ENCODE data around the gene TEDC1.

DNA sequence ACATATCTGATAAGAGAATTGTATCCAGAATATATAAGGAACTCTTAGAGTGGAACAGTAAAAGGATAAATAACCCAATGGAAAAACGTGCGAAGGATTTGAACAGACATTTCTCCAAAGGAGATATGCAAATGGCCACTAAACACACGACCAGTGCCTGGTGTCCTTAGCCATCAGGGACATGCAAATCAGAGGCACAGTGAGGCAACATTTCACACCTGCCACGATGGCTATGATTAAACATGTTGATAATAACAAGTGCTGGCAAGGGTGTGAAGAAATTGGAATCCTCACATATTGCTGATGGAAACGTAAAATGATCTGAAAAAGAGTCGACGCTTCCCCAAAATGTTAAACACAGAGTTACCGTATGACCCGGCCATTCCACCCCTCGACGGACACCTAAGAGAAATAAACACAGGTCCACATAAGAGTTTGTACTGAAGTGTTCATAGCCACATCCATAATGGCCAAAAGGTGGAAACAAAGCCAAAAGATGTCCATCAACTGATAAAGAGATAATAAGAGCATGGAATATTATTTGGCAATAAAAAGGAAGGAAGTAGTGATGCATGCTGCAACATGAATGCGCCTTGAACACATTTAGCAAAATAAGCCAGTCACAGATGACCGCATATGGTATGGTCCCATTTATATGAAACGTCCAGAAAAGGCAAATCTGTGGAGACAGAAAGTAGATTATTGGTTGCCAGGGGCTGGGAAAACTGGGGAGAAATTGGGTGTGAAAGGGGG lies 29.1 kb downstream of the TEDC1 start:
- TF ChIP-seq, protein P1, sequence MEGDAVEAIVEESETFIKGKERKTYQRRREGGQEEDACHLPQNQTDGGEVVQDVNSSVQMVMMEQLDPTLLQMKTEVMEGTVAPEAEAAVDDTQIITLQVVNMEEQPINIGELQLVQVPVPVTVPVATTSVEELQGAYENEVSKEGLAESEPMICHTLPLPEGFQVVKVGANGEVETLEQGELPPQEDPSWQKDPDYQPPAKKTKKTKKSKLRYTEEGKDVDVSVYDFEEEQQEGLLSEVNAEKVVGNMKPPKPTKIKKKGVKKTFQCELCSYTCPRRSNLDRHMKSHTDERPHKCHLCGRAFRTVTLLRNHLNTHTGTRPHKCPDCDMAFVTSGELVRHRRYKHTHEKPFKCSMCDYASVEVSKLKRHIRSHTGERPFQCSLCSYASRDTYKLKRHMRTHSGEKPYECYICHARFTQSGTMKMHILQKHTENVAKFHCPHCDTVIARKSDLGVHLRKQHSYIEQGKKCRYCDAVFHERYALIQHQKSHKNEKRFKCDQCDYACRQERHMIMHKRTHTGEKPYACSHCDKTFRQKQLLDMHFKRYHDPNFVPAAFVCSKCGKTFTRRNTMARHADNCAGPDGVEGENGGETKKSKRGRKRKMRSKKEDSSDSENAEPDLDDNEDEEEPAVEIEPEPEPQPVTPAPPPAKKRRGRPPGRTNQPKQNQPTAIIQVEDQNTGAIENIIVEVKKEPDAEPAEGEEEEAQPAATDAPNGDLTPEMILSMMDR (IDR thresholded peaks at IDR 0.05): no peak
- TF ChIP-seq TCF12 (IDR thresholded peaks at IDR 0.05) (no peak), EP300 (IDR thresholded peaks at IDR 0.05; ENCODE audit: borderline replicate concordance in 1 of 2, low read depth in 1 of 2, low read length in 1 of 2) (no peak), NRF1 (IDR thresholded peaks at IDR 0.05; ENCODE audit: low read depth, low read length) (no peak), RCOR1 (IDR thresholded peaks at IDR 0.05; ENCODE audit: low read length) (no peak), TEAD4 (IDR thresholded peaks at IDR 0.05; ENCODE audit: borderline replicate concordance, insufficient read depth) (no peak), EZH2phosphoT487 (IDR thresholded peaks at IDR 0.05; ENCODE audit: borderline replicate concordance, low read depth) (no peak), GATA2 (CRISPR knock-in tag; IDR thresholded peaks at IDR 0.05) (no peak), FOXJ3 (CRISPR knock-in tag; IDR thresholded peaks at IDR 0.05) (no peak)
- TF ChIP-seq, protein P2, sequence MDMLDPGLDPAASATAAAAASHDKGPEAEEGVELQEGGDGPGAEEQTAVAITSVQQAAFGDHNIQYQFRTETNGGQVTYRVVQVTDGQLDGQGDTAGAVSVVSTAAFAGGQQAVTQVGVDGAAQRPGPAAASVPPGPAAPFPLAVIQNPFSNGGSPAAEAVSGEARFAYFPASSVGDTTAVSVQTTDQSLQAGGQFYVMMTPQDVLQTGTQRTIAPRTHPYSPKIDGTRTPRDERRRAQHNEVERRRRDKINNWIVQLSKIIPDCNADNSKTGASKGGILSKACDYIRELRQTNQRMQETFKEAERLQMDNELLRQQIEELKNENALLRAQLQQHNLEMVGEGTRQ (IDR thresholded peaks at IDR 0.05; ENCODE audit: borderline replicate concordance, low read depth, low read length): no peak

Measured in SK-N-SH (cell line).